ENCODE data around the gene ODC1.
A peak's percentile ranks its signal among the peaks of the same experiment; 100 is the strongest.

ODC1 gene

DNA sequence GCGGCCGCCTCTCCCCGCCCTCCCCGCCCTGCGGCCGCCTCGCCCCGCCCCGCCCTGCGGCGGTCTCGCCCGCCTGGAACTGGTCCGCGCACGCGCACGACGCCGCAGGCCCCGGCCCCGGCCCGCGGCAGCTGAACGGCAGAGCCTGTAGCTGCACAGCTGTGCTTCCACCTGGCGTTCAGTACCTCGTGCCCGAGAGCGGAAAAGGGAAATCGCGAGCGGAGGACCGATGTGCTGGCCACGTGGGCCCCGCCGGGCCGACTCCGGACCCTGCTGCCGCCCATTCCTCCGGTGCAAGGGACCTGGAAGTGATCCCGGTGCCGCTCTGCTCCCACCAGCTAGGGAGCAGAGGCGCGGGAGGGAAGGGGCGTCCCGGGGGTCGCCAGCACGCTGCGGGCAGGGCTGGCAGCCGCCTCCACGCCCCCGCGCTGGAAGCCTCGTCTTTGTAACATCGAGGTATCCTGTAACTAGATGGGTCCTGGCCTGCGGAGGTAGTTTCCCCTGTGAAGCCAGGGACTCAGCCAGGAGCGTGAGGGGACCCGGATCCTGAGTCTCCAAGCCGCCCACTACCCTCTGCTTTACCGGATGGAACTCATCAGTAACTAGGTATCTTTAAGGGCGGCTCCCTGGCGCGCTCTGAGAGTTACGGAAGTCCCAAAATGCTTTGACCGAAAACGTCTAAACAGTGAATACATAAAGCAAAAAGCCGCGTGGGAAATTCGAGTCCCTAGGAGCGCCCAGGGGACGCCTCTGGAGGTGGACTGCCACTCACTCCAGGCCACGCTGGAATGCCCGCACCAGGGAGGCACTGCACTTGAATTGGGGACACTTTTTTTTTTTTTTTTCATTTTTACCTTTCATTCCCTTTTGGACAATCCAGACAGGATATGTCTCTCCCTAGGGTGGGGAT, 704 bp upstream of the ODC1 start (continued):
- TF ChIP-seq ZNF426 (tag by site-specific recombination; IDR thresholded peaks at IDR 0.05) (no peak), ZBTB17 (tag by site-specific recombination; IDR thresholded peaks at IDR 0.05) (peak; percentile 96), ZNF555 (tag by site-specific recombination; conservative IDR thresholded peaks at IDR 0.05) (no peak), ZNF843 (tag by site-specific recombination; IDR thresholded peaks at IDR 0.05) (no peak), ZFP41 (tag by site-specific recombination; IDR thresholded peaks at IDR 0.05; ENCODE audit: borderline replicate concordance) (no peak), SCRT1 (tag by site-specific recombination; IDR thresholded peaks at IDR 0.05; ENCODE audit: borderline replicate concordance) (no peak), ZBTB10 (tag by site-specific recombination; IDR thresholded peaks at IDR 0.05) (no peak; the same call in 1 of the 2 replicates), FEZF1 (tag by site-specific recombination; IDR thresholded peaks at IDR 0.05) (no peak), GLIS2 (tag by site-specific recombination; IDR thresholded peaks at IDR 0.05) (no peak), ZNF510 (tag by site-specific recombination; IDR thresholded peaks at IDR 0.05; ENCODE audit: insufficient replicate concordance) (no peak), ZNF654 (tag by site-specific recombination; IDR thresholded peaks at IDR 0.05; ENCODE audit: low read depth) (no peak), ZNF629 (tag by site-specific recombination; IDR thresholded peaks at IDR 0.05) (no peak), ZNF785 (tag by site-specific recombination; IDR thresholded peaks at IDR 0.05) (no peak), ZFHX2 (tag by site-specific recombination; conservative IDR thresholded peaks at IDR 0.05) (peak; percentile 76), ZNF202 (tag by site-specific recombination; IDR thresholded peaks at IDR 0.05; ENCODE audit: borderline replicate concordance) (no peak), ZNF521 (tag by site-specific recombination; IDR thresholded peaks at IDR 0.05) (no peak), ZNF362 (tag by site-specific recombination; IDR thresholded peaks at IDR 0.05) (no peak), PRDM6 (tag by site-specific recombination; IDR thresholded peaks at IDR 0.05) (no peak), ZNF302 (tag by site-specific recombination; IDR thresholded peaks at IDR 0.05; ENCODE audit: low read depth) (no peak), ZNF518A (tag by site-specific recombination; conservative IDR thresholded peaks at IDR 0.05; ENCODE audit: low read depth) (no peak), ZNF777 (tag by site-specific recombination; IDR thresholded peaks at IDR 0.05; ENCODE audit: borderline replicate concordance) (peak; percentile 70; the same call in 1 of the 2 replicates), ZNF707 (tag by site-specific recombination; IDR thresholded peaks at IDR 0.05) (no peak), SP3 (tag by site-specific recombination; IDR thresholded peaks at IDR 0.05) (0 out of 2 replicates have a peak, but pooled peaks have one; percentile 32)
- TF ChIP-seq, protein P1, sequence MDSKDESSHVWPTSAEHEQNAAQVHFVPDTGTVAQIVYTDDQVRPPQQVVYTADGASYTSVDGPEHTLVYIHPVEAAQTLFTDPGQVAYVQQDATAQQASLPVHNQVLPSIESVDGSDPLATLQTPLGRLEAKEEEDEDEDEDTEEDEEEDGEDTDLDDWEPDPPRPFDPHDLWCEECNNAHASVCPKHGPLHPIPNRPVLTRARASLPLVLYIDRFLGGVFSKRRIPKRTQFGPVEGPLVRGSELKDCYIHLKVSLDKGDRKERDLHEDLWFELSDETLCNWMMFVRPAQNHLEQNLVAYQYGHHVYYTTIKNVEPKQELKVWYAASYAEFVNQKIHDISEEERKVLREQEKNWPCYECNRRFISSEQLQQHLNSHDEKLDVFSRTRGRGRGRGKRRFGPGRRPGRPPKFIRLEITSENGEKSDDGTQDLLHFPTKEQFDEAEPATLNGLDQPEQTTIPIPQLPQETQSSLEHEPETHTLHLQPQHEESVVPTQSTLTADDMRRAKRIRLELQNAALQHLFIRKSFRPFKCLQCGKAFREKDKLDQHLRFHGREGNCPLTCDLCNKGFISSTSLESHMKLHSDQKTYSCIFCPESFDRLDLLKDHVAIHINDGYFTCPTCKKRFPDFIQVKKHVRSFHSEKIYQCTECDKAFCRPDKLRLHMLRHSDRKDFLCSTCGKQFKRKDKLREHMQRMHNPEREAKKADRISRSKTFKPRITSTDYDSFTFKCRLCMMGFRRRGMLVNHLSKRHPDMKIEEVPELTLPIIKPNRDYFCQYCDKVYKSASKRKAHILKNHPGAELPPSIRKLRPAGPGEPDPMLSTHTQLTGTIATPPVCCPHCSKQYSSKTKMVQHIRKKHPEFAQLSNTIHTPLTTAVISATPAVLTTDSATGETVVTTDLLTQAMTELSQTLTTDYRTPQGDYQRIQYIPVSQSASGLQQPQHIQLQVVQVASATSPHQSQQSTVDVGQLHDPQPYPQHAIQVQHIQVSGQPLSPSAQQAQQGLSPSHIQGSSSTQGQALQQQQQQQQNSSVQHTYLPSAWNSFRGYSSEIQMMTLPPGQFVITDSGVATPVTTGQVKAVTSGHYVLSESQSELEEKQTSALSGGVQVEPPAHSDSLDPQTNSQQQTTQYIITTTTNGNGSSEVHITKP (tag by site-specific recombination; IDR thresholded peaks at IDR 0.05), result no peak
